Colonic mucosa (tissue), 4 donors: ENCODE measurements around the gene VIPR2. TPM values are rescaled to one million over a fixed set of nuclear protein-coding genes. Genes with fewer than 3 reads are reported as not detected.

Experiments
- DNase-seq: peaks from one replicate; pipeline ENCODE4 v3.0.0-alpha.2; 2020
- H3K27ac ChIP-seq: fragments of 200-600 bp; one replicate; pipeline ENCODE4 v1.8.0; 2021
- H3K27me3 ChIP-seq: fragments of 200-600 bp; one replicate; pipeline ENCODE4 v1.8.0; 2021
- H3K36me3 ChIP-seq: fragments of 200-600 bp; one replicate; pipeline ENCODE4 v1.8.0; 2021
- H3K4me1 ChIP-seq: fragments of 200-600 bp; one replicate; pipeline ENCODE4 v1.8.0; 2021; ENCODE audit warnings: mild to moderate bottlenecking
- H3K4me3 ChIP-seq: fragments of 200-600 bp; one replicate; pipeline ENCODE4 v1.8.0; 2021
- H3K9ac ChIP-seq, 2 donors: one replicate each; pipeline ENCODE4 v1.7.0; 2013; ENCODE audit warnings: control low read depth in 2 of 2, low read depth in 2 of 2, low read length in 2 of 2
- H3K9me3 ChIP-seq: fragments of 200-600 bp; one replicate; pipeline ENCODE4 v1.8.0; 2021
- CTCF ChIP-seq: fragments of 200-600 bp; IDR thresholded peaks from one replicate; pipeline ENCODE4 v1.8.0; 2022; ENCODE audit warnings: antibody characterized with exemption, mild to moderate bottlenecking
- intact Hi-C: fragments of 100-400 bp; cut with DNase I; formaldehyde crosslinking; loops from one replicate; pipeline ENCODE4 v1.14.1; 2022
- total RNA-seq, 2 donors: library from RNA; stranded (reverse); fragmentation: NEBNext Ultra II Directional in 1 of 2; extraction: Animal tissue kit (Norgen Biotek cat#: 25700) in 1 of 2; gene quantifications; one replicate each; pipeline ENCODE4 v1.2.1, GENCODE V29; 2021
- donor health status: healthy.
- donor health status: DM: no; HTN: no; CAD: no.
- donor health status: DM: no; HTN: no; CAD: no.

The VIPR2 gene
- total RNA-seq, 2 donors from 2014 or later = 0.37 to 1.3 TPM

GRCh38 chr7:159160450-159160849, 15.8 kb upstream of the VIPR2 start:
- intact Hi-C loops = no loop called here
- H3K9me3 ChIP-seq = no peaks in the 10 kb centered on the region
- DNase-seq = no peak
- H3K4me1 ChIP-seq = no peaks in the 10 kb centered on the region
- H3K27ac ChIP-seq = no peak overlapping the region
- no peak overlapping the region for H3K9ac ChIP-seq
- no peak for TF ChIP-seq CTCF
- no peaks in the 10 kb centered on the region for H3K36me3 ChIP-seq
- no peak overlapping the region for H3K4me3 ChIP-seq
- H3K27me3 ChIP-seq = no peaks in the 10 kb centered on the region

GRCh38 chr7:159159731-159160130, 15.1 kb upstream of the VIPR2 start:
- Histone ChIP-seq H3K9ac (no peak overlapping the region), H3K27ac (no peak overlapping the region), H3K4me1 (no peaks in the 10 kb centered on the region), H3K4me3 (no peak overlapping the region), H3K27me3 (no peaks in the 10 kb centered on the region), H3K36me3 (no peaks in the 10 kb centered on the region), H3K9me3 (no peaks in the 10 kb centered on the region)
- no peak for DNase-seq
- TF ChIP-seq CTCF = no peak
- intact Hi-C loops = no loop called here

GRCh38 chr7:159158888-159159405, 14.3 kb upstream of the VIPR2 start:
- TF ChIP-seq CTCF = no peak
- no peaks in the 10 kb centered on the region for H3K9me3 ChIP-seq
- H3K9ac ChIP-seq = no peak overlapping the region
- no peaks in the 10 kb centered on the region for H3K4me1 ChIP-seq
- no peaks in the 10 kb centered on the region for H3K36me3 ChIP-seq
- no peak for DNase-seq
- intact Hi-C loops = no loop called here
- H3K27ac ChIP-seq = no peak overlapping the region
- no peak overlapping the region for H3K4me3 ChIP-seq
- H3K27me3 ChIP-seq = no peaks in the 10 kb centered on the region

- Histone ChIP-seq H3K36me3 (no peaks in the 10 kb centered on the region), H3K27ac (no peak overlapping the region), H3K4me3 (no peak overlapping the region), H3K27me3 (no peaks in the 10 kb centered on the region), H3K4me1 (no peaks in the 10 kb centered on the region), H3K9me3 (no peaks in the 10 kb centered on the region), H3K9ac (no peak overlapping the region)
- DNase-seq = no peak
- intact Hi-C loops = no loop called here
- no peak for TF ChIP-seq CTCF
Measured at GRCh38 chr7:159158125-159158887, 13.6 kb upstream of the VIPR2 start.

- Histone ChIP-seq H3K4me3 (no peak overlapping the region), H3K9ac (no peak overlapping the region), H3K27ac (no peak overlapping the region), H3K27me3 (no peaks in the 10 kb centered on the region), H3K36me3 (no peaks in the 10 kb centered on the region), H3K4me1 (no peaks in the 10 kb centered on the region), H3K9me3 (no peaks in the 10 kb centered on the region)
- no peak for DNase-seq
- intact Hi-C loops = no loop called here
- TF ChIP-seq CTCF = no peak
Measured at GRCh38 chr7:159157714-159158113, 13.0 kb upstream of the VIPR2 start.
